GM12891 (cell line): Measurements from ENCODE around the gene CCN5.
"Not testable (repeated sequence)": the region's sequence is repeated elsewhere in the genome, so short reads cannot be mapped to it uniquely, and the experiment has no call there.

Experiments
- DNase-seq: peaks from one replicate; pipeline ENCODE4 v3.0.0; 2011; ENCODE audit warnings: low spot score; ENCODE audit not compliant: insufficient read length
- FAIRE-seq: peaks from 2 replicates; lab custom pipeline; 2011; peaks lifted over from hg19 to GRCh38; lab: Jason Lieb, UNC
- PAX5 ChIP-seq: IDR thresholded peaks from 2 replicates; pipeline ENCODE4 v1.6.1; 2011; ENCODE audit warnings: low read length, moderate library complexity, mild to moderate bottlenecking; ENCODE audit not compliant: insufficient read depth, severe bottlenecking
- POLR2A ChIP-seq: IDR thresholded peaks from 2 replicates; pipeline ENCODE4 v1.6.1; 2011; ENCODE audit warnings: low read depth, low read length, control low read depth
- POLR2AphosphoS5 ChIP-seq: IDR thresholded peaks from 2 replicates; pipeline ENCODE4 v1.6.1; 2011; ENCODE audit warnings: low read depth, low read length, control low read depth
- POU2F2 ChIP-seq: IDR thresholded peaks from 2 replicates; pipeline ENCODE4 v1.6.1; 2011; ENCODE audit warnings: low read depth, mild to moderate bottlenecking, control low read depth, low read length, moderate library complexity
- SPI1 ChIP-seq: IDR thresholded peaks from 2 replicates; pipeline ENCODE4 v1.6.1; 2011; ENCODE audit warnings: low read depth, low read length, control low read depth
- TAF1 ChIP-seq: IDR thresholded peaks from 2 replicates; pipeline ENCODE4 v1.6.1; 2011; ENCODE audit warnings: low read depth, low read length, control low read depth

CCN5 gene

GRCh38 chr20:44754554-44754953 is 39.4 kb downstream of the CCN5 start:
- DNase-seq (no peak), FAIRE-seq (no peak)
- TF ChIP-seq SPI1 (no peak), TAF1 (no peak), PAX5 (no peak)

DNA sequence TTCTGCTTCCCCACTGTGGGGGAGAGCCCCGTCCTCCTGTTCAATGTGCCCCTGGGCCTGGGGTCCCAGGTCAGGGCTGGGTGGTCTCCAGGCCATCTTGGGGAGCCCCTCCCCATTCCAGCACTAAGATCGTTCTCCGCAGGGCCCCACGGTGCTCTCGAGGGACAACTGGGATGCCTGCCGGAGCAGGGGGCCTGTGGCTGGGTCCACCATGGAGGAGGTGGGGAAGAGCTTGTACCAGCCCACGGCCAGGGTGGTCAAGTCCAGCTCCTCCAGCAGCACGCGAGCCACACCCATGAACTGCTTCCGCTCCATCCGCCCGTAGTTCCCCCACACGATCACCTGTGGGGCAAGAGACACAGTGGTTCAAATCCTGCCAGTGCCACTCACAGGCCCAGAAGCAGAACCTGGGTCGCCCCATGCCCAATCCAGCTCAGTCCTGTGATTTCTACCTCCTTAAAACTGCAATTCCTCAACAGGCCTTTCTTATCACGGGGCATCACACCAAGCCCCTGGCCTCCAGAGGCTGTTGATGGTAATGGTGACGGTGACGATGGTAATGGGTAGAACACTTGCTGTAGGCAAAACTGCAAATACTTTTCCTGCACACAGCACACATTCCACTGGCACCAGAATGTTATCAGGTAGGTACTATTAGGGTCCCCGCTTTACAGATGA is 41.0 kb downstream of the CCN5 start:
- no peak for DNase-seq
- TF ChIP-seq POU2F2, result no peak
- no peak for TF ChIP-seq POLR2A
- TF ChIP-seq POLR2AphosphoS5, result no peak
- no peak for TF ChIP-seq PAX5
- no peak for TF ChIP-seq TAF1
- TF ChIP-seq SPI1, result no peak
- no peak for FAIRE-seq

GRCh38 chr20:44756956-44757355 is 41.8 kb downstream of the CCN5 start:
- TF ChIP-seq TAF1, result no peak
- TF ChIP-seq SPI1, result no peak
- no peak for TF ChIP-seq PAX5
- no peak for TF ChIP-seq POLR2A
- no peak for TF ChIP-seq POU2F2
- TF ChIP-seq POLR2AphosphoS5, result no peak
- no peak for DNase-seq
- FAIRE-seq, result no peak

- TF ChIP-seq PAX5, result no peak
- no peak for DNase-seq
- FAIRE-seq, result no peak
These were observed 43.3 kb downstream of the CCN5 start for GRCh38 chr20:44758247-44759101.

- FAIRE-seq, result no peak
- DNase-seq, result no peak
- TF ChIP-seq POLR2AphosphoS5 (no peak), PAX5 (no peak), POU2F2 (no peak), POLR2A (no peak), SPI1 (no peak), TAF1 (no peak)
These were observed 44.4 kb downstream of the CCN5 start for GRCh38 chr20:44759595-44759994.

DNA sequence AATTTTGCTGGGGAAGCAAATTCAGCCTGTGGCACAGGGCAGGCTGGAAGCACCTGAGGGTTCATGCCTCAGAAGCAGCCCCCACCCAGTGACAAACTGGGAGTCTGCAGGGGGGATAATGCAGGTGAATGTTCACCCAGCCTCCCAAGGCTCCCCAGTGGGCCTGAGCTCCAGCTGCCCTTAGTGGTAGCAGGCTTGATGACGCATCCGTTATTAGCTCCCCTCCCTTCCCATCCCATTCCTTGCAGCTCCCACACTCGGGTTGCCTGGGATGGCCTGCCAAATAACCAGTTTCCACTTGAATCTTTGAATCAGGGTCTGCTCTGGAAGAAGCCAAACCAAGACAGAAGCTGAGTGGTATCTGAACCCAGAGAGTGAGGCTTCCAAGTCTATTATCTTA is 46.3 kb downstream of the CCN5 start:
- TF ChIP-seq PAX5, result no peak
- TF ChIP-seq SPI1, result no peak
- TF ChIP-seq TAF1, result no peak
- TF ChIP-seq POLR2A, result no peak
- TF ChIP-seq POLR2AphosphoS5, result no peak
- no peak for TF ChIP-seq POU2F2
- no peak for FAIRE-seq
- DNase-seq, result no peak

- TF ChIP-seq POLR2AphosphoS5, result no peak
- no peak for TF ChIP-seq PAX5
- TF ChIP-seq POU2F2, result no peak
- TF ChIP-seq POLR2A, result no peak
- TF ChIP-seq TAF1, result no peak
- no peak for TF ChIP-seq SPI1
- FAIRE-seq (no peak), DNase-seq (no peak)
These were observed 47.4 kb downstream of the CCN5 start for GRCh38 chr20:44762466-44763140.

GRCh38 chr20:44763798-44764197 is 48.6 kb downstream of the CCN5 start:
- not testable (repeated sequence) for FAIRE-seq, DNase-seq

GRCh38 chr20:44765091-44765490 is 49.9 kb downstream of the CCN5 start:
- no peak for DNase-seq

More at GRCh38 chr20:44765091-44765490, 49.9 kb downstream of the CCN5 start:
- TF ChIP-seq POLR2AphosphoS5 (no peak), TAF1 (no peak), POU2F2 (no peak), POLR2A (no peak), SPI1 (no peak), PAX5 (no peak)
- no peak for FAIRE-seq
